Measurements from ENCODE around the gene NRROS.
"Not testable (repeated sequence)": the region's sequence is repeated elsewhere in the genome, so short reads cannot be mapped to it uniquely, and the experiment has no call there.

The NRROS gene

GRCh38 chr3:196617256-196617655, 22.2 kb upstream of the NRROS start:
- no peak for TF ChIP-seq POLR2A (IDR thresholded peaks at IDR 0.05; ENCODE audit: low read length)
- TF ChIP-seq GATA1 (IDR thresholded peaks at IDR 0.05; ENCODE audit: low read depth, low read length), result no peak
- no peak for DNase-seq

DNA sequence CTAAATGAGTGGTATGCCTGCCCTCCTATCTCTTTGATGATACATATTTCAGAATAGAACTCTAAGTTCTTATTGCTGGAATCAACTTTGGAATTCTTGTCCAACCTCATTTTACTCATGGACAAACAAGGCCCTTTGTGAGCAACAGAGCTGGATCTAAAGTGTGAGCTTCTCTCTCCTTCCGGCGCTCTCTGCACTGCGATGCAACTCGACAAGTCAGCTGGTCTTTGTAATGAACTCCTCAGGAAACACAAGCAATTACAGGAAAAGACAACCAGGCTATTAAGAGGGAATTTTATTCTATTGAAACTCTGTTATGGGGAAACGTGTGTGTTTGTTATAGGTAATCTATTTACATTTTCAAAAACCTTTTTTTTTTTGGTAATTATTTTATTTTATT, 20.3 kb upstream of the NRROS start:
- peak in 1 of 2 experiments; percentile 16 for DNase-seq
- TF ChIP-seq POLR2A (IDR thresholded peaks at IDR 0.05; ENCODE audit: low read length) (no peak), GATA1 (IDR thresholded peaks at IDR 0.05; ENCODE audit: low read depth, low read length) (no peak)

- DNase-seq, result not testable (repeated sequence)
Observed at GRCh38 chr3:196619627-196620026, 19.9 kb upstream of the NRROS start.

GRCh38 chr3:196620161-196620604, 19.3 kb upstream of the NRROS start:
- DNase-seq, result peak; percentile 19 to 34
- no peak for TF ChIP-seq GATA1 (IDR thresholded peaks at IDR 0.05; ENCODE audit: low read depth, low read length)
- no peak for TF ChIP-seq POLR2A (IDR thresholded peaks at IDR 0.05; ENCODE audit: low read length)

GRCh38 chr3:196620684-196621083, 18.8 kb upstream of the NRROS start:
- no peak for TF ChIP-seq GATA1 (IDR thresholded peaks at IDR 0.05; ENCODE audit: low read depth, low read length)
- no peak for TF ChIP-seq POLR2A (IDR thresholded peaks at IDR 0.05; ENCODE audit: low read length)
- DNase-seq, result no peak

GRCh38 chr3:196621611-196622010, 17.9 kb upstream of the NRROS start:
- no peak for DNase-seq
- TF ChIP-seq POLR2A (IDR thresholded peaks at IDR 0.05; ENCODE audit: low read length) (no peak), GATA1 (IDR thresholded peaks at IDR 0.05; ENCODE audit: low read depth, low read length) (no peak)

DNA sequence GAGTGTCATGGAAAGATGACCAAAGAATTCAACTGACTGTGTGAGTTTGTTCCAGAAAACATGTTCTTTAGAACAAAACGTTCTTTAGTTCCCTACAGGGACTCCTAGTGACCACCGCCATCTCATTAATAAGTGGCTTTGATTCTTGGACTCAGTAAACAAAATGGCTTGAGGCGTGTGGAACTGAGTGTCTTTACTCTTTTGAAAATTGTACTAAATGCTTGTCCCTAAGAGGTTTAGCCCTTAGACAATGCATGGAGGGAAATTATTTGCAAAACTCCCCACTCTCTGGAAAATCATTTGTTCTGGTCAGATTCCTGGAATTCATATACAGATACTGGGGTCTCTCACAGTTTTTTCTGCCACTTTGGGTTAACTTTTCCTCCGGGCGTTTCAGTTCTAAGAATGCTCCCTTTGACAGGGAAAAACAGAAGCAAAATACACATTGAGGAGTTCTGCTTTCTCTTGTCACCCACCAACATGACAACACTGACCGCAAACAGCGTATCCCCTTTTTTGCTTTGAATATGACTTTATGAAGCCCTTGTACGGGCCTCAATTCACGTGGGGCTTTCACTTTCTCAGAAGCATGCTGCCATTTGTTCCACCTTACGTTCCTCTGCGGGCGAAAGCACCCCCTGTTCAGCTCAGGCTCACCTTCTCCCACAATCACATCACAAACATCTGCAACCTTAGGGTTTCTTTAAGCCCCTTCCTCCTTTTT, 15.3 kb upstream of the NRROS start:
- TF ChIP-seq GATA1 (IDR thresholded peaks at IDR 0.05; ENCODE audit: low read depth, low read length) (no peak), POLR2A (IDR thresholded peaks at IDR 0.05; ENCODE audit: low read length) (peak; percentile 24)
- DNase-seq, result peak; percentile 43 to 44

DNA sequence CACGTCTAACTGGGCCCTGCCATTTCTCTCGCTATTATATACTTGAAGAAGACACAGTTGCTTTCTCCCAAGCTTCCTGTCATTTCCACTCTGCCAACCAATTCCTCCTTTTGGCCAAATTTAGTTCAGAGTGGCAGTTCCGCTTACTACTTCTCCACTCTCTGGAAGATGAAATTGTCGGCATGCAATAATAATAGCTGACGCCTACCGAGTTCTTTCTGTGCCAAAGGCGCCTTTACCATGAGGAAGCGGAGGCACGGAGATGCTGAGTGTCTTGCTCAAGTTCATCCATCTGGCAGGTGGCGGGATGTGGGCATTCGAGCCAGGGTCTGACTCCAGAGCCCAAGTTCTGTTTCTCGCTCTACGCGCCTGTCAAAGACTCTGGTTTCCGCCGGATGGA, 14.6 kb upstream of the NRROS start:
- DNase-seq, result no peak
- TF ChIP-seq POLR2A (IDR thresholded peaks at IDR 0.05; ENCODE audit: low read length) (no peak), GATA1 (IDR thresholded peaks at IDR 0.05; ENCODE audit: low read depth, low read length) (no peak)

DNA sequence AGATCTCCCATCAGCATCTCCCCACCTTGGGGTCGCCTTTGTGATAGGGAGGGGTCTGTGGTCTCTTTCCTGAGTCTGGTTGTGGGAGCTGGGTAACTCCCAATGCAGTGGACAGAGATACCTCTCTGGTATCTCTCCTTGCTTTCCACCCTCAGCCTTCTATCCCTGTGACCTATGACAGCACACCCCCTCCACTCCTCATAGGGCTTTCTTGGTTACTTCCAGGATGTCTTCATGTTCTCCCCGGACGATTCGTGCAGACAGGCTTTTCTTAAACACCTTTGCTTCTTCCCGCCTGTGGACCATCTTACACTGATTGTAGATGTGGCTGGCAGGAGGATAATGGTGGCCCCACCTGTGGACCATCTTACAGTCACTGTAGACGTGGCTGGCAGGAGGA, 14.2 kb upstream of the NRROS start:
- no peak for DNase-seq
- TF ChIP-seq POLR2A (IDR thresholded peaks at IDR 0.05; ENCODE audit: low read length), result no peak
- TF ChIP-seq GATA1 (IDR thresholded peaks at IDR 0.05; ENCODE audit: low read depth, low read length), result no peak

DNA sequence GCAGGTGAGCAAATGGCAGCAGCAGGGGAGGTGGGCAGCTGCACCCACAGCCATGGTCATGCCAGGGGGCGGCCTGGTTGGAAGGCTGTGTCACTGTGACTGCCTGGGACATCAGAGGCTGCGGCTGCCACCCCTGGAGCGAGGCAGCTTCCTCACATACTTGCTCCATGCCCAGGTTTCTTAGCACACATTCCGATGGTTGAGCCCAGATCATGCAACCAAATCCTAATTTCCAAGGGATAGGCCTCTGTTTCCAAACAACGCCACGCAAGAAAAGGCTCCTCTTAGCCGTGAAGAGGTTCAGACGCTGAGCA, 11.6 kb upstream of the NRROS start:
- no peak for TF ChIP-seq GATA1 (IDR thresholded peaks at IDR 0.05; ENCODE audit: low read depth, low read length)
- TF ChIP-seq POLR2A (IDR thresholded peaks at IDR 0.05; ENCODE audit: low read length), result no peak
- DNase-seq, result no peak

DNA sequence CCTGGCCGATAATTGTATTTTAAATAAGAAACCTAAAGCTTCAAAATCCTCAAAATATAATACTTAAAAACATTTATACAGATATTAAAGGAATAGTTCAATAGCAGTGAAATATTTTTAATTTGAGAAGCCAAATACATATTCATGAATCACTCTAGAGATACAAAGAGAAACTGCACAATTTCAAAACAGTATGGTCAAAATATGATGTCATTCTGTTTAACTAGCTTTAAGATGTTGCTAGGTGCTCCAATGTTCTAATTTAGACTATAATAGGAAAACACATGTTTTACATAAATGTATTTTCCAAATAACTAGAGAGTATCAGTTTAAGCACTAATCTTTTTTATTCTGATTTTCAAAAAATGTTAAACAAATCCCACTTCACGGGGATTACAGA, 10.3 kb upstream of the NRROS start:
- TF ChIP-seq GATA1 (IDR thresholded peaks at IDR 0.05; ENCODE audit: low read depth, low read length), result no peak
- no peak for TF ChIP-seq POLR2A (IDR thresholded peaks at IDR 0.05; ENCODE audit: low read length)
- DNase-seq, result no peak

- peak; percentile 80 to 87 for DNase-seq
- TF ChIP-seq GATA1 (IDR thresholded peaks at IDR 0.05; ENCODE audit: low read depth, low read length) (no peak), POLR2A (IDR thresholded peaks at IDR 0.05; ENCODE audit: low read length) (no peak)
Observed at GRCh38 chr3:196631682-196632045, 7.8 kb upstream of the NRROS start.

GRCh38 chr3:196632046-196632751, 7.3 kb upstream of the NRROS start:
- no peak for TF ChIP-seq GATA1 (IDR thresholded peaks at IDR 0.05; ENCODE audit: low read depth, low read length)
- peak; percentile 97 for TF ChIP-seq POLR2A (IDR thresholded peaks at IDR 0.05; ENCODE audit: low read length)
- DNase-seq, result peak; percentile 94 to 97

DNA sequence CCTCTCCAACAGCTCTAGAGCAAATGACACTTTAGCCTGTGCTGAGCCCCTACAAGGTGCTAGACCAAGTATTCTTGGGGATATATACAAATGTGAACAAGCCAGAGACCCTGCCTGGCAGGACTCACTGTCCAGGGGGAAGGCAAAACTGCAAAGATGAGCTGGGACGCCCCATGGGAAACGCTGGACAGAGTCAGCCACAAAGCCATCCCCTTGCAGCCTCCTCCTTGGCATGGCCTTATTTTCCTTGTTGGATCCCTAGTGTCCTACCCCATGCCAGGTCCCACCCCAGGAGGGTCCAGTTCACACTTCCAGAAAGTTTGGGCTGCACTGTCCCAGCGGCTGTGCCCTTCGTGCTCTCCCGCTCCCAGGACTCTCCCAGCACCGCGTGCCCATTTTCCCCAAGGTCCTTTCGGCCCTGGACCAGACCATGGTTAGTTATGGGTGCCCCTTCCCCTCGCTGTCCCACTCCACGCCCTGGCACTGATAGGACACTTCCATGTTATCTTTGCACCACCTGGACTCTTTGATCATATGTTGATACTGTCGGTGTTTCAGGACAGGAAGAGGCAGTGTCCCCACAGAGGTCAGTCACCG, 5.8 kb upstream of the NRROS start:
- DNase-seq, result peak; percentile 51 to 70
- TF ChIP-seq GATA1 (IDR thresholded peaks at IDR 0.05; ENCODE audit: low read depth, low read length) (no peak), POLR2A (IDR thresholded peaks at IDR 0.05; ENCODE audit: low read length) (no peak)

DNA sequence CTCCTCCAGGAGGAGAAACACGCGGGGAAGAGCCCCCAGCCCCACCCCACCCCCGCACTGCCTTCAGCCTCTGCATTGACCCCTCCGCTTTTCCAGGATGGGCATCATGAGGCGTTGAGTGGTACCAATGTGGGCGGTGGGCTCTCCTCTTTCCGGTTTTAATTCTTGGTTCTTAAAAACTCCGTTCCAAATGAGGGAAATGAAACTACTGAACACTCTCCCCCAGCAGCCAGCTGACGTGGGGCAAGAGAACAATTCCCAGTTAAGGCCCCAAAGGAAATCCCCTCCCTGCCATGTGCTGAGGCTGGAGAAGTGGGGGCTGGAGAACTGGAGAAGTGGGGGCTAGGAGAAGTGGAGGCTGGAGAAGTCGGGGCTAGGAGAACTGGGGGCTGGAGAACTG, 5.3 kb upstream of the NRROS start:
- DNase-seq, result no peak

More for the DNA sequence above, 5.3 kb upstream of the NRROS start:
- TF ChIP-seq GATA1 (IDR thresholded peaks at IDR 0.05; ENCODE audit: low read depth, low read length) (no peak), POLR2A (IDR thresholded peaks at IDR 0.05; ENCODE audit: low read length) (no peak)
